Measurements from ENCODE around the gene SLC37A3. TPM values are rescaled to one million over a fixed set of nuclear protein-coding genes. Genes with fewer than 3 reads are reported as not detected.
"Not testable (repeated sequence)": the region's sequence is repeated elsewhere in the genome, so short reads cannot be mapped to it uniquely, and the experiment has no call there.

Gene SLC37A3
- total and polyA plus RNA-seq, 9 donors, result 25.2 to 41.2 (median 33.8) TPM

DNA sequence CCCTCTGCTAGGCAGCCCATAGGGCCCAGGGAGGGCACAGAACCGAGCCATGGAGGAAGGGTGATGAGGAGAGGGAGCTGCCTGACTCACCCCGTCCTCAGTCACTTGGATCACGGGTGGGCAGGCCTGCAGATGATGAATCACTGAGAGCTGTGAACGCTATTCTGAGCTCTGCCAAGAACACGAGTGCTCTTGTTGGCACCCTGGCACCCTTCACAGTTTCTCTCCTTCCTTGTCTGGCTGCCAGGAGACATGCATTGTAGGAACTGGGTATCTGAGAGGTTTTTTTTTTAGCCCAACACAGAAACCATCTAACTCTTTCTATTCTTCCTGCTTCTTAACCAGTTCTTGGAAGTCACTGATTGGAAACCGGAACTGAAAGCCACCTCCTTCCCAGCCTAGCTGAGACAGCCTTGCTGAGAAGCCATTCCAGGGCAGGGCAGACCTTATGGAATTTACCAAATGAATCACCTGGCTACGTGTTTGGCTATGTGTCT is 82.1 kb downstream of the SLC37A3 start:
- no peaks in the 10 kb centered on the region for H3K27me3 ChIP-seq (ENCODE audit: control insufficient read depth, insufficient read depth, low read length)
- H3K9me3 ChIP-seq (replicated peaks; ENCODE audit: control insufficient read depth, low read depth, low read length), result peaks cover 5% of the 10 kb centered on the region
- no peak overlapping the region for H3K4me3 ChIP-seq (ENCODE audit: low read length)
- no peak overlapping the region for H3K27ac ChIP-seq (ENCODE audit: low read length)
- H3K36me3 ChIP-seq (ENCODE audit: control insufficient read depth, insufficient read depth, low read length), result no peaks in the 10 kb centered on the region
- DNase-seq, result peak; percentile 60
- 57% methylated on average over 1 of the region's 7 CpGs for WGBS (ENCODE audit: insufficient coverage)
- H3K4me1 ChIP-seq (ENCODE audit: control insufficient read depth, insufficient read depth, low read length), result peaks cover 10% of the 10 kb centered on the region

DNA sequence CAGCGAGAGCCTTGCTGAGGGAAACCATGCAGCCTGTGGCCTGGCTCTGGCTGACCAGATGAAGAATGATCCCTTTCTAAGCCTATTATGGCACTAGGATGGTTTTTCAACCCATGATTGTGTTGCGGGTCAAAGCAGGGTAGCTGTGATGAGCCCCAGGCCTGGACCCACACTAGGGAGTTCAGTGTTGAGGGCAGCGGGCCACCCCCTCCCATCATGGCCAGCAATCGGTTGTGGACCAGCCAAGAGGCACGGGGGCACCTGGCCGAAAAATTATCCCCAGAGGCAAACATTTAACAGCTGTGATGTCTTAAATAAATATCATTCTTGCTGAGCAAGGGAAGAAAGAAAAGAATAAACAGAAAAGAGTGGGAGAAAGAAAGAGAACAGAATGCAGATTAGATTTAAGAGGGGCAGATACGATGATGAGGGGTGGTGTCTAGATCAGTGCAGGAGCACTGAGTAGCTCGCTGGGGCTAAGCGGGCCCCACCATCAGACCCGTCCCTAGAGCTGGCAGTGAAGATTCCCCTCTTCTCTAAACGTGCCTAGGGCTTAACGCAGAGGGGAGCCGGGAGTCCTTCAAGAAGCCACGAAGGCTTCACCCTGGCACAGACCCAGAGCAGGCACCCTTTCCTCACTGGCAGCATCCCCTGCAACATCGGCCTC is 82.7 kb downstream of the SLC37A3 start:
- Histone ChIP-seq H3K4me1 (ENCODE audit: control insufficient read depth, insufficient read depth, low read length) (peaks cover 10% of the 10 kb centered on the region), H3K9me3 (replicated peaks; ENCODE audit: control insufficient read depth, low read depth, low read length) (peaks cover 5% of the 10 kb centered on the region), H3K4me3 (ENCODE audit: low read length) (no peak overlapping the region), H3K36me3 (ENCODE audit: control insufficient read depth, insufficient read depth, low read length) (no peaks in the 10 kb centered on the region), H3K27ac (ENCODE audit: low read length) (no peak overlapping the region), H3K27me3 (ENCODE audit: control insufficient read depth, insufficient read depth, low read length) (no peaks in the 10 kb centered on the region)
- no peak for DNase-seq
- 54% methylated on average over 5 of the region's 15 CpGs for WGBS (ENCODE audit: insufficient coverage)

DNA sequence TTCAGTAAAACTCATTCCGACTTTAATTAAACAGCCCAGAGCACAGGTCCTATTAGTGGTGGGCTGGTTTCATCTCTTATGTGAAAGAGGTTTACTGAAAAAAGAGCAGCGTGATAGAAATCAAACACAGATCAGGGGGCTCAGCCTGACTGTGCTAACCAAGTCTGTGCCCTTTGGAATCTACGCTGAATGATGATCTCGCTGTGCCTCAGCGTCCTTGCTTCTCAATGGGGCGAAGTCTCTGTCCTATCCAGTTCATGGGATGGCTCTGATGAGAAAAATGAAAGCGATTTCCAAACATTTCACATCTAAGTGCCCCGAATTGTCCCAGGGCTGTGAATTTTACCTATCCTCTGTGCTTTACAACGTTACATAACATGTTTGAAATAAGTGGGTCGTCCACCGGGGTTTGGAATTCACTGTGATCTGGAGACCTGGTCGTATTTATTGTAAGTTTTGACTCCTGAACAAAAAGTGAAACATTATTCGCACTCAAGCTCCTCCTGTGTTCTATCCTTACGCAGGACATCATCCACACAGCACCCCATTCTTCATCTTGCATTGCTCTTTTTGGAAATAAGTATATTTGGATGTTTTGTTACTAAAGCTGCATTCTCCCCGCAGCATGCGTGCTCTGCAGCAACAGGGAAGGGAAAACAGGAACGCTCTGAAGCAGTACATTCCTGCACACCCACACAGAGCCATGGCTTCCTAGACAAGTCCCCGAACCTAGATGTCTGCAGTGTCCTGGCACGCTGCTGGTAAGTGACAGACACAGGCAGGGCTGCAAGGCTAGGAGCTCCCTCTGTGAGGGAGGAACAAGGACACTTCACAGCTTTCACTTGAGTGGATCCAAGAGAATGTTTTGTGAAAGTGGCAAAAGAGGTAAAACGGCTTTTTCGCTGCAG is 83.5 kb downstream of the SLC37A3 start:
- no peak overlapping the region for H3K27ac ChIP-seq (ENCODE audit: low read length)
- peaks cover 5% of the 10 kb centered on the region for H3K9me3 ChIP-seq (replicated peaks; ENCODE audit: control insufficient read depth, low read depth, low read length)

DNA sequence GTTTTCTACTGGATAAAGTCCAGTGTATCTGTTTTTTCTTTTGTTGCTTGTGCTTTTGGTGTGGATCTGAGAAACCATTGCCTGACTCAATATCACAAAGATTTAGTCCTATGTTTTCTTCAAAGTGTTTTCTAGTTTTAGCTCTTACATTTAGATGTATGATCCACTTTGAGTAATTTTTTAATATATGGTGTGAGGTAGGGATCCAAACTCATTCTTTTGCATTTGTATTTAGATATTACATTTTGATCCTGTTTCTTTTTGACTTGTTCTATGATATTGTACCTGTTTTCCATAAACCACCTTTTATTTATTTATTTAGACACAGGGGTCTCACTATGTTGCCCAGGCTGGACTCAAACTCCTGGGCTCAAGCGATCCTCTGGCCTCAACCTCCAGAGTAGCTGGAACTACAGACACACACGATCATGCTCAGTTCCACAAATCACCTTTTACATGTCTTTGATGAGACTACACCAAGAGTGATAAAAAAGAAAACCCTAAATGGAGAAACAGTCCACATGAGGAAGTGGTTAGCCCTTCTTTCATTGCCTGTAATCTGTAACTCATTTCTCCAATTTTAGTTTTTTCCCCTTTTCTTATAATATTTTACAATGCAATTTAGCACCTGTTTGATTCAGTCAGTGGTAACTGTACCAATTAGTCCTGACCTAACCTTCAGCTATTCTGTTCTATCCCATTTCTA is 86.0 kb downstream of the SLC37A3 start:
- WGBS (ENCODE audit: insufficient coverage), result 93% methylated on average over 2 of the region's 2 CpGs
- no peak overlapping the region for H3K27ac ChIP-seq (ENCODE audit: low read length)

More for the DNA sequence above, 83.5 kb downstream of the SLC37A3 start:
- no peak for DNase-seq
- Histone ChIP-seq H3K36me3 (ENCODE audit: control insufficient read depth, insufficient read depth, low read length) (no peaks in the 10 kb centered on the region), H3K4me1 (ENCODE audit: control insufficient read depth, insufficient read depth, low read length) (peaks cover 10% of the 10 kb centered on the region), H3K4me3 (ENCODE audit: low read length) (no peak overlapping the region), H3K27me3 (ENCODE audit: control insufficient read depth, insufficient read depth, low read length) (no peaks in the 10 kb centered on the region)
- 68% methylated on average over 11 of the region's 21 CpGs for WGBS (ENCODE audit: insufficient coverage)

DNA sequence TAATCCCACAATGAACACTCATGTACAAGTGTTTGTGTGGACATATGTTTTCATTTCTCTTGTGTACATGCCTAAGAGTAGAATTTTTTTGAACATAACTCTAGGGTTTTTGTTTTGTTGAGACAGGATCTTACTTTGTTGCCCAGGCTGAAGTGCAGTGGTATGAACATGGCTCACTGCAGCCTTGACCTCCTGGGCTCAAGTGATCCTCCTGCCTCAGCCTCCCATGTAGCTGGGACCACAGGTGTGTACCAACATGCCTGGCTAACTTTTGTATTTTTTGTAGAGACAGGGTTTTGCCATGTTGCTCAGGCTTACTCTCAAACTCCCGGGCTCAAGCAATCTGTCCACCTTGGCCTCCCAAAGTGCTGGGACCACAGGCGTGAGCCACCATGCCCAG is 87.2 kb downstream of the SLC37A3 start:
- not testable (repeated sequence) for H3K9me3 ChIP-seq (replicated peaks; ENCODE audit: control insufficient read depth, low read depth, low read length); H3K4me3 ChIP-seq (ENCODE audit: low read length); H3K27me3 ChIP-seq (ENCODE audit: control insufficient read depth, insufficient read depth, low read length); H3K4me1 ChIP-seq (ENCODE audit: control insufficient read depth, insufficient read depth, low read length); DNase-seq; H3K36me3 ChIP-seq (ENCODE audit: control insufficient read depth, insufficient read depth, low read length); H3K27ac ChIP-seq (ENCODE audit: low read length)
- no CpG with 5 or more reads among the region's 2 CpGs for WGBS (ENCODE audit: insufficient coverage)

More for the DNA sequence above, 86.0 kb downstream of the SLC37A3 start:
- DNase-seq, result no peak
- peaks cover 10% of the 10 kb centered on the region for H3K4me1 ChIP-seq (ENCODE audit: control insufficient read depth, insufficient read depth, low read length)
- H3K36me3 ChIP-seq (ENCODE audit: control insufficient read depth, insufficient read depth, low read length), result no peaks in the 10 kb centered on the region
- no peaks in the 10 kb centered on the region for H3K27me3 ChIP-seq (ENCODE audit: control insufficient read depth, insufficient read depth, low read length)
- no peak overlapping the region for H3K4me3 ChIP-seq (ENCODE audit: low read length)
- H3K9me3 ChIP-seq (replicated peaks; ENCODE audit: control insufficient read depth, low read depth, low read length), result peaks cover 5% of the 10 kb centered on the region

DNA sequence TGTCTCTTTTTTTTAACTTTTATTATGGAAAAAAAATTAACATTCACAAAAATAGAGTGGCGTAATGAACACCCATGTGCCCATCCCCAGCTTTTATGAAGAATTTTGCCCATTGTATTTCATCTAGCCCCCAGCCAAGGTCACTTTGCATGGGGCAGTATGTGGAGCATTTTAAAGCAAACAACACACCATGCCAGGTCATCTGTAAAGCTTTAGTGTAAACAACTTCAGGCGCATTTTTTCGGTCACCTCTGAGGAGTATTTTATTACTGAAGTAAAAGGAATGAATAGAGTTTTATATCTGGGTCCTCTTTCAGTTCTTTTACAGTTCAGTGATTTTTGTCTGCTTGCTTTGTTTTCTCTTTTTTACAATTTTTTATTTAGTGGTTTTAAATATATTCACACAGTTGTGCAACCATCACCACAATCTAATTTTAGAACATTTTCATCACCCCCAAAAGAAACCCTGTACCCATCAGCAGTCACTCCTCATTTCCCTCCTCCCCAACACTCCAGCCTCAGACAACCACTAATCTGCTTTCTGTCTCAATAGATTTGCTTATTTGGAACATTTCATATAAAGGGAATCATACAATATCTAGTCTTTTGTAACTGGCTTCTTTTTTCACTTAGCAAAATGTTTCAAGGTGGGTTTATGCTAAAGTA is 87.9 kb downstream of the SLC37A3 start:
- H3K27me3 ChIP-seq (ENCODE audit: control insufficient read depth, insufficient read depth, low read length), result no peaks in the 10 kb centered on the region

DNA sequence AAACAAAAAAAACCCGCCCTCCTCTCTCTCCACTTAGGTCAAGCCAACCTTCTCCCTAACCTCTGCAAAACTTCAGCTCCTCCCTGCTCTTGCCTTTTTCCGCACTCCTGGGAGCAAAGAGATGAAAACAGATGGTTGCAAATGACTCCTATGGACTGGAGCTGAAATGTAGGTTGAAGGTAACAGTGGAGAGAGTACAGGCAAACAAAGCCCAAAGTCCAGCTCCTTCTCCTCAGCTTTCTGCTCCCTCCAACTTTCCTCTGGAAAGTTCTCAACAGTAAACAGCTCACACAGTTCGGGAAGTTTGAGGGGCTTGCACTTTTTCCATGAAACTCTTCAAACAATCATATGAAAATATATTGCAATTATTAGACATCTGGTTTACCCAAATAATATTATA is 90.3 kb downstream of the SLC37A3 start:
- Histone ChIP-seq H3K9me3 (replicated peaks; ENCODE audit: control insufficient read depth, low read depth, low read length) (peaks cover 5% of the 10 kb centered on the region), H3K4me1 (ENCODE audit: control insufficient read depth, insufficient read depth, low read length) (peaks cover 2% of the 10 kb centered on the region), H3K27ac (ENCODE audit: low read length) (no peak overlapping the region), H3K36me3 (ENCODE audit: control insufficient read depth, insufficient read depth, low read length) (no peaks in the 10 kb centered on the region), H3K4me3 (ENCODE audit: low read length) (no peak overlapping the region), H3K27me3 (ENCODE audit: control insufficient read depth, insufficient read depth, low read length) (no peaks in the 10 kb centered on the region)
- no CpG with 5 or more reads among the region's 3 CpGs for WGBS (ENCODE audit: insufficient coverage)
- DNase-seq, result peak; percentile 31

More for the DNA sequence above, 87.9 kb downstream of the SLC37A3 start:
- DNase-seq, result no peak
- no CpG with 5 or more reads among the region's 3 CpGs for WGBS (ENCODE audit: insufficient coverage)
- Histone ChIP-seq H3K9me3 (replicated peaks; ENCODE audit: control insufficient read depth, low read depth, low read length) (peaks cover 5% of the 10 kb centered on the region), H3K4me3 (ENCODE audit: low read length) (no peak overlapping the region), H3K4me1 (ENCODE audit: control insufficient read depth, insufficient read depth, low read length) (peaks cover 3% of the 10 kb centered on the region), H3K27ac (ENCODE audit: low read length) (no peak overlapping the region), H3K36me3 (ENCODE audit: control insufficient read depth, insufficient read depth, low read length) (no peaks in the 10 kb centered on the region)

DNA sequence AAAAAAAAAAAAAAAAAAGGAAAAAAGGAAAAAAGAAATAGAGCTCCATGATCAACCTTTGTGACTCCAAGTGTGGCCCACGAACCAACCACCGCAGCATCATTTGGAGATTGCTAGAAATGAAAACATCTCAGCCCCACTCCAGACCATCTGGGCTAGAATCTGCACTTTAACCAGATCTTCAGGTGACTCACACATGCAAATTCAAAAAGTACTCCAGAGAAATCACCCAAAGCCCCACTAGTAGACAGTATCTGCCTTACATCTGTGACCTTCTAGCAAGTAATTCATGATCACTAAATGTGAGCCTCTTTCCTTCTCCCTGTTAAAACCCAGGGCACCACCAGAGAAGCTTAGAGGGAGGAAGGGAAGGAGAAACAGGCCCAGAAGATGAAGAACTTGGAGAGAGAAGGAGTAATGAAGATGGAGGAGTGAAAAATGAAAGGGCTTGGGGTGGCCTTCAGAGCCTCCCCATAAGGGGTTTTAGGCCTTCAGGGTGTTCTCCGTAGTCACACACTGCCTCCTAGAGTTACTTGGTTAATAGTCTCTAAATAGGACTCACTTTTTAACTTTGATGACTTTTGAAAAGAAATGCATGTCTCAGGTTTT is 94.0 kb downstream of the SLC37A3 start:
- peaks cover 2% of the 10 kb centered on the region for H3K4me1 ChIP-seq (ENCODE audit: control insufficient read depth, insufficient read depth, low read length)
- no peaks in the 10 kb centered on the region for H3K27me3 ChIP-seq (ENCODE audit: control insufficient read depth, insufficient read depth, low read length)
- H3K27ac ChIP-seq (ENCODE audit: low read length), result no peak overlapping the region
- no peaks in the 10 kb centered on the region for H3K9me3 ChIP-seq (replicated peaks; ENCODE audit: control insufficient read depth, low read depth, low read length)
- no peaks in the 10 kb centered on the region for H3K36me3 ChIP-seq (ENCODE audit: control insufficient read depth, insufficient read depth, low read length)
- WGBS (ENCODE audit: insufficient coverage), result no CpG with 5 or more reads among the region's 3 CpGs
- no peak overlapping the region for H3K4me3 ChIP-seq (ENCODE audit: low read length)
- DNase-seq, result peak; percentile 39

DNA sequence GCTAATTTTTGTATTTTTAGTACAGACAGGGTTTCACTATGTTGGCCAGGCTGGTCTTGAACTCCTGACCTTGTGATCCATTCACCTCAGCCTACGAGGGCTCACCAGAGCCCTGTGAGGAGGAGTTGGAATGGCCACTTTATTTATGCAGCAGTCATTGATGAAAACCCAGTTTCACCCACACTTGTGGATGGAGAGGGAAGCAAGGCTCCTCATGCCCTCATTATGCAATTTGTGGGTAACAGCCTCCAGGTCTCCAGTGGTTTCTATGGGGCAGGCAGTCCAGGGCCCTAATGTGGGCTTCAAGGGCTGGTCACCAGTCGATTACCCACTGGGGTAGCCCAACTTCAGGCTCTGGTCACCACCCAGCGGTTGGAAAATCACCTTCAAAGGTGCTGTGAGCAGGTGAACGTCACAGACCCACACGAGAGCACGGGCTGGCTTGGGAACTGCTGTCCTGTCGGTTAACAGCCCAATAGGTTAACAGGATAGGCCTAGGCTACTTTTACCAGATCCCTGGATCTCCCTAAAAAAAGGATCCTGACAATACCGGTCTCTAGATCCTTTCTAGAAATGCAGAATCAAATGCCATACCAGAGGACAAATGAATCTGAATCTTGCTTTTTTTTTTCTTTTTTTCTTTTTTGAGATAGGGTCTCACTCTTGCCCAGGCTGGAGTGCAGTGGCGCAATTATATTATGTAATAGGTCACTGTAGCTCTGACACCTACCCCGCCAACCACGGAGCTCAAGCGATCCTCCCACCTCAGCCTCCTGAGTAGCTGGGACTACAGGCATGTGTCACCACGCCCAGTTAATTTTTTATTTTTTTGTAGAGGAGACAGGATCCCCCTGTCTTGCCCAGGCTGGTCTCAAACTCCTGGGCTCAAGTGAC is 97.8 kb downstream of the SLC37A3 start:
- H3K9me3 ChIP-seq (replicated peaks; ENCODE audit: control insufficient read depth, low read depth, low read length), result no peaks in the 10 kb centered on the region
- no peaks in the 10 kb centered on the region for H3K27me3 ChIP-seq (ENCODE audit: control insufficient read depth, insufficient read depth, low read length)
- no peaks in the 10 kb centered on the region for H3K4me1 ChIP-seq (ENCODE audit: control insufficient read depth, insufficient read depth, low read length)
- H3K27ac ChIP-seq (ENCODE audit: low read length), result no peak overlapping the region
- no peak overlapping the region for H3K4me3 ChIP-seq (ENCODE audit: low read length)
- DNase-seq, result no peak
- no peaks in the 10 kb centered on the region for H3K36me3 ChIP-seq (ENCODE audit: control insufficient read depth, insufficient read depth, low read length)
- 77% methylated on average over 10 of the region's 13 CpGs for WGBS (ENCODE audit: insufficient coverage)

Data from muscle of leg (tissue), 11 donors.